Stimulated activated CD8-positive, alpha-beta memory T cell treated with anti-CD3 and anti-CD28 coated beads, Interleukin-15, amount 100 ng/mL, for 4 hours (primary cell): ENCODE measurements around the gene YBX3.
"Not testable (repeated sequence)": the region's sequence is repeated elsewhere in the genome, so short reads cannot be mapped to it uniquely, and the experiment has no call there.

Experiments used
- DNase-seq, 2 donors: peaks; one replicate each; pipeline ENCODE4 v3.0.0-alpha.2; 2020; ENCODE audit warnings: low read depth in 2 of 2

Gene YBX3

DNA sequence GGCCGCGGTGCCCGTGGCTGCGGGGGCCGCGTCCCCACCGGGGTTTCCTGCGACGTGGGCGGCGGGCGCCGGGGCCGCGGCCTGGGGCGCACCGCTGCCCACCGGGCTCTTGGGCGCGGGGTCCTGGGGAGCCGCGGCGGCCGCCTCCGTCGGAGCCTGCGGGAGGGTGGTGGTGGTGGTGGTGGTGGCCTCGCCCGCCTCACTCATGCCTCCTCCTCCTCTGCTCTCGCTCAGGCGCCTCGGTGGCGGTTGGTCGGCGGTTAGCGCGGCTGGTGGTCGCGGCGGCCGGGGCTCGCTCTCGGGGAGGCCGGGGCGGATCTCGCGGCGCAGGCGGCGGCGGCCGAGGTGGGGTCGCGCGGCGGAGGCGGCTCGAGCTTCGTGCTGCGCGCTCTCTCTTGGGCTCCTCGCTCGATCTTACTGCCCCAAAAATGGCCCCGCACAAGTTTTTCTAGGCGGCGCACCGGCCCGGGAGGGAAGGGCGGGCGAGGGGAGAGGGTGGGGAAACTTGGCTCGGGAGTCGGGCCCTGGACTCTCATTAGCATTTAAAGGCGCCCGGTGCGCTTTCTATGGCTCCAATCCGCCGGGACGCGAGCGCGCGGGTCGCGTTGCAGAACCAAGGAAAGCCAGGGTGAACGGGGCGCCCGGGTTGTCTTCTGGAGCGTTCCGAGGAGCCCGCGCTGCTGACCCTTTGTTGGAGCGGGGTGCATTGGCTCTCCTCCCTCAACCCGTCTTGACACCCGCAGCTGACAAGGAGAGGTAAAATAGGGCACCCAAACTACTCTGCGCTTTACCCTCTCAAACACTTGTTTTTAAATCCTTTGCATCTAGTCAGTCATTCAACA is at the start of gene YBX3:
Gene YBX3 (minus strand): TSS at position 419 of the 842 bp plus-strand sequence. CDS start 212 bp downstream, at position 207.
- DNase-seq = peak; percentile 28 to 34

DNA sequence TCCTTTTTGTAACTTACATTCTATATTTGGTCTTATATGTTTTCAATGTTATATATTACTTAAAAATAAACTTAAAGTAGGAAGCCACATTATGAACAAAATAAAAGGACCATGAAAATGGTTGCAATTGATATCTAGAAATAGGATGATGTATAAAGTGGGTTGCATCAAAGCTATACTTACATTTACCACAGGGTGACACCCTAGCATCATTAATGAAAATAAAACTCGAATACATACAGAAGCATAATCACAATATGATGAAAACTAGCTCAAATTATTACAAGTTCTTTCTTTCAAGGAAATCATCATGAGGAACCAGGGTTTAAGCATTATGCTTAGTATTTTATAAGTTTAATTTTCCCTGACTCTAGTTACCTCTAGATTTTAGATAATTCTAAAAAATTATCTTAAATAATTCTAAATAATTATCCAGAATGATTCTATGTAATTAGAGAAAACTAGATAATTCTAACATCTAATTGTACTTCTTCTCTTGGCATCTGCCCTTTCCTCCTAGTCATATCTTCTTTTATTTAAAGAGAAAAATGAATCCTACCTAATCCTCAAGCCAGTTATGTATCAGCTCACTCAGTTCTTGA is 48.1 kb upstream of the YBX3 start:
- DNase-seq = no peak

DNA sequence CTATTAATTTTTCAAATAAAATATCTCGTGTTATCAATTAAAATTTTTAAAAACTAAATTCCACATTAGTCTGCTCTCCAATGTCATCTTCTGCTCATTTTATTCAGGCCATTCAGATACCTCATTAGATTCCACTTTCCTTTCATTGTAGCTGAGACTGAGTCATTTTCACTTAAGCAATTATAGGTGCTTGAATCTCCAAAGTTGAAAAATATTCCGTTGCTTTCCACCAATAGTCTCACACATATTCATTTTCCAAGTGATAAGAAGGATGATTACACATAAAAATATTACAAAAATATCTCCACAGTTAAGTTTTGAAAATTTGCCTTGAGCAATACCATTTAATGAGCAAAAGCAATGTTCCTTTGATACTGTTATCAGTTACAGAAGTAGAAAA is 36.5 kb upstream of the YBX3 start:
- no peak for DNase-seq

DNA sequence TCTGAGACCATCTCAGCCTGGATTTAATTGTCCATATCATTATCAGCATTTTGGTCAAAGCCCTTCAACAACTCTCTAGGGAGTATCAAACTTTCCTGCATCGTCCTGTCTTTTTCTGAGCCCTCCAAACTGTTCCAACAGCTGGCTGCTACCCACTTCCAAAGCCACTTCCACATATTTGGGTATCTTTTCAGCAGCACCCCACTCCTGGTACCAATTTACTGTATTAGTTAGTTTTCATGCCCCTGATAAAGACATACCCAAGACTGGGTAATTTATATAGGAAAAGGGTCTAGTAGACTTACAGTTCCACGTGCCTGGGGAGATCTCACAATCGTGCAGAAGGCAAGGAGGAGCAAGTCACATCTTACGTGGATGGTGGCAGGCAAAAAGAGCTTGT is 33.1 kb upstream of the YBX3 start:
- no peak for DNase-seq

DNA sequence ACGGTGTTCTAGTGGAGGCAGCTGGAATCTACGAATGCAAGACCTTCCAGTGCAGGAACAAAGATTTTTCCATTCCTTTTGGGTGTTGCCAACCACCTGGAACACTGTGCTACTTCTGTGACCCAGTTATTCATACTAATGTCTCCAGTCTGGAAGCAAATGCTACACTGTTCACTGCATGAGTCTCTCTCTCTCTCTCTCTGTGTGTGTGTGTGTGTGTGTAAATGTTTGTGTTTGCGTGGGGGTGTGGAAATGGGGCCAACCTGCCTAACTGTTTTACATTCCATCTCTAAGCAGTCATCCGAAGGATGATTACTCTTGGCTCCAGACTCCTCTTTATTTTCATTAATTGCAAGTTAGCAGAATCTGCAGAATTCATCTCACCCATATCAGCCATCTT is 29.9 kb upstream of the YBX3 start:
- DNase-seq = no peak

DNA sequence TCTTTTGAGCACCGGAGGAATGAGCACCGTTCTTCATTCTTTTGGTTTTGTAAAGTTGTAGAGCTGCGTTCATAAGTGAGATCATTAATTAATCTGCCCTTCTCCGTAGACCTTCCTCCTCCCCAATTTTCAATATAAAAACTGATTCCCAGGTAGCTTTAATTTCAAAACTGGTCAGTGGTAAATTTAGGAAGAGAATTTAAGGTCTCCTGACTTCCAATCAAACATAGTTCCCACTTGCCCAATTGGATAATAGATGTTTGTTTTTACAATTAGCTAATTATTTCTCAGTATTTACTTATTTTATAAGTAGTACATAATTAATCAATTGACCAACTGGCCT is 27.2 kb upstream of the YBX3 start:
- no peak for DNase-seq

DNA sequence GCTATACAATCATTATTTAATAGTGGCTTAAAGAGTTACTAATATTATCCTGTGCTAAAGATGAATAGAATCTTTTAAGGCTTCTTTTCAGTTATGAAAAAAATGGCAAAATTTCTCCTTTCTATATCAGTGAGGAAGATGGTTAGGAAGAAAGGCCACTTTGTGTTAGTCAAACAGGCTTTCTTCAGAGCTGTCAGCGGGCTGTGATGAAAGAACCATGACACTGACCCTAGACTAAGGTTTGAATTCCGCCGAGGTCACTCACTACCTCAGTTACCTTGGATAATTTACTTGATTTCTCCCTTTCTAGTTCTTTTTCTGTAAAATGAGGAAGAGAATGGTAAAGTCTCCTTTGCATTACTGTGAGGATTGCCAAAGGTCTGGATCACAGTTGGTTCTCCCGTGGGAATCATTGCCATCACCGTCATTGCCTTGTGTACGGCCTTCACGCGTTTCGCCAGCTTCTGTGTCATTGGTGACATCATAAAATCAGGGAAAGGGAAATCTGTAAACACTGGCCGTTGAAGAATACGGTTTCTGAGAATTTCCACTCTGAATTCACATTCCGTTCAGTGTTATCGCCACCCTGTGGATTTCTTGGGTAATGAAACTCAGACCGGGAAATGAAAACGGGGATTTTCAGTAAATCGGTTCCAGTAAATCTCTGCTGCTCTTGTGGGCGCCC is 26.7 kb upstream of the YBX3 start:
- peak; percentile 28 to 62 for DNase-seq

DNA sequence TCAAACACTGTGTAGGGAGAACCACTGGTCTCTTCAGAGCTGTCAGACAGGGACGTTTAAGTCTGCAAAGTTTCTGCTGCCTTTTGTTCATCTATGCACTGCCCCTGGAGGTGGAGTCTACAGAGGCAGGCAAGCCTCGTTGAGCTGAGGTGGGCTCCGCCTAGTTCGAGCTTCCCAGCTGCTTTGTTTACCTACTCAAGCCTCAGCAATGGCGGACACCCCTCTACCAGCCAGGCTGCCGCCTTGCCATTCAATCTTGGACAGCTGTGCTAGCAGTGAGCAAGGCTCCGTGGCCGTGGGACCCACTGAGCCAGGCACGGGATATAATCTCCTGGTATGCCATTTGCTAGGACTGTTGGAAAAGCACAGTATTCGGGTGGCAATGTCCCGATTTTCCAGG is 24.6 kb upstream of the YBX3 start:
- no peak for DNase-seq

DNA sequence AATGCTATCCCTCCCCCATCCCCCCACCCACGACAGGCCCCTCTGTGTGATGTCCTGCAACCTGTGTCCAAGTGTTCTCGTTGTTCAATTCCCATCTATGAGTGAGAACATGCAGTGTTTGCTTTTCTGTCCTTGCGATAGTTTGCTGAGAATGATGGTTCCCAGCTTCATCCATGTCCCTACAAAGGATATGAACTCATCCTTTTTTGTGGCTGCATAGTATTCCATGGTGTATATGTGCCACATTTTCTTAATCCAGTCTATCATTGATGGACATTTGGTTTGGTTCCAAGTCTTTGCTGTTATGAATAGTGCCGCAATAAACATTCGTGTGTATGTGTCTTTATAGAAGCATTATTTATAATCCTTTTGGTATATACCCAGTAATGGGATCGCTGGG is 20.3 kb upstream of the YBX3 start:
- DNase-seq = not testable (repeated sequence)

DNA sequence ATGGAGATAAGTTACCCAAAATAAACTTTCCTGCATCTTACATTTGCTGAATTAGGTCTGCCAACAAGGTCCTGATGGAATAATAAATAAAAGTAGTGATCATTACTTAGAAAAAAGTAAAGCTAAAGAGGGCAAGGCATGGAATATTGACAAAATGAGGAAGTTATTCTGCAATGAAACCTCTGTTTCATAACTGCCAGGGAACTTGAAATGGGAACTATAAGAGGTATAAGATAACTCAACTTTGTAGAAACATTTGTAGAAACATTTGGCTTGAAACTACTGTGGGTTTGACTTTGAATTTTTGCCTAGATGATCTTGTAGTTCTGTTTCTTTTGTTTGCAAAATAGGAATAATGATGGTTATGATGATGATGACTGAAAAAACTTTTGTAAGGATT is 18.7 kb upstream of the YBX3 start:
- no peak for DNase-seq

DNA sequence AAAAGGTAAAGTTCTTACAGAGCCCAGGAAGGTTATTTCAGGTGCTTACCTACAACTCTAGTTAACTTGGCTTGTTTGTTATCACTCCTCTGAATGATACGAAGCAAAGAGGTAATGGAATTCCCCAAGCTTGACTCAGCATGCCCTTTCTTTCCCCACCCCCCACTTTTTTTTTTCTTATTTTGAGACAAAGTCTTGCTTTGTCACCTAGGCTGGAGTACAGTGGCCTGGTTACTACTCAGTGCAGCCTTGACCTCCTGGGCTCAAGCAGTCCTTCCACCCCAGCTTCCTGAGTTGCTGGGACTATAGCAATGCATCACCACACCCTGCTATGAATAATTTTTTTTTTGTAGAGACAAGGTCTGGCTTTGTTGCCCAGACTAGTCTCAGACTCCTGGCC is 17.1 kb upstream of the YBX3 start:
- no peak for DNase-seq

DNA sequence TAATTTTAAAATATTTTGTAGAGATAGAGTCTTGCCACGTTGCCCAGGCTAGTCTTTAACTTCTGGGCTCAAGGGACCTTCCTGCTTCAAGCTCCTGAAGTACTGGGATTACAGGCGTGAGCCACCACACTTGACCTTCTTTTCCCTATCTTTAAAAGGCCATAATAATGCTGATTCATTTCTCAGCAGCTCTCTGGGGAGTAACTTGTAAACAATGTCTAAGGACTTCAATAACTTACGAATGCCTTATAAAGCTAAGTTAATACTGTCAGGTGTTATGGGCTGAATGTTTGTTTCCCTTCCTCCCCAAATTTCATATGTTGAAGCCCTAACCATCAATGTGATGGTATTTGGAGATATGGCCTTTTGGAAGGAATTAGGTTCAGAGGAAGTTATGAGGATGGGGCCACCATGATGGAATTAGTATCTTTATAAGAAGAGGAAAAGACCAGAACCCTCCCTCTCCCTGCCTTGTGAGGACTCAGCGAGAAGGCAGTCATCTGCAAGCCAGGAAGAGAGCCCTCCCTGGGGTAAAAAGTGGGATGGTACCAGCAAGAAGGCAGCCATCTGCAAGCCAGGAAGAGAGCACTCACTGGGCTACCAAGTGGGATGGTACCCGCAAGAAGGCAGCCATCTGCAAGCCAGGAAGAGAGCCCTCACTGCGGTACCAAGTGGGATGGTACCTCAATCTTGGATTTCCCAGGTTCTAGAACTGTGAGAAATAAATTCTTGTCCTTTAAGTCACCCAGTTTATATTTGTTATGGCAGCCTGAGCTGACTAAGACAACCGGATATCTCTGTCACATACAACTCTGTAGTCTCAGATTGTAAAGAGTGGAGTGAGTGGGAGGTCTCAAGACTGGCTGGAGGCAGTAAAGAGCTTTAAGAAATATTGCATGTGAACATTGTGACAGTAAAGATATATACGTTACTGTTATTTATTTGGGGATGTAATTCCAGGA is 16.3 kb upstream of the YBX3 start:
- no peak for DNase-seq

DNA sequence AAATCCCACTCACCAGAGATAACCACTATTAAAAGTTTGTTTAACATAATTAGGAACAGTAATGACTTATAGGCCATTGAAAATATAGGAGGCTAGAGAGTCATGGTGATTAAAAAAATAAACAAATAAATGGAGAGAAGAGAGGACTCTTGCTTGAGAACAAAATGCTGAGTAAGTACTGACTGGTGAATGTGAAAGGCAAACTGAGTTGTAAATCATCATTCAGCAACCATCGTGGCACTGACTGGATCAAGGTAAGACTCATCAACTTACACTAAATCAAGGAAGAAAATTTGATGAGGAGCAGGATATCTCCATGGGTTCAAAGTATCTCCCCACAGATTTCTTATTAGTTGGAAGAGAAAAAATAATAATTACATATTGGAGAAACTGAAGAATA is 14.1 kb upstream of the YBX3 start:
- DNase-seq = no peak

DNA sequence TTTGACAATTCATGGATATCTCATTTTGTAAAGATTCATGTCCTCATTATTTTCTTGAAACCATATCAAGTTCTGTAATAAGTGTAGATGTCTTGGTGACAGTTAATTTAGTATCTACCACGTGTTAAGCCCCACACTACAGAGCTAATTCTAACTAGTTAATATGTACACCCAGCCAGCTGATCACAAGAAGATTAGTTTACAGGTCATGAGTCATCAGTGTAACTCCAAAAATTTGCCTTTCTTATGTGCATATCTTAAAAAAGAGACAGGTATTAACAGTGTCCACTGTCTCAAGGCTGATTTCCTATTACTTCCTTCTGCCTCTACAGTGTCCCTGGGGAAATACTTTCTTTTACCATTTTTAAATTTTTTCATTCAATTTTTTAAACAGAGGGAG is 13.3 kb upstream of the YBX3 start:
- DNase-seq = no peak

DNA sequence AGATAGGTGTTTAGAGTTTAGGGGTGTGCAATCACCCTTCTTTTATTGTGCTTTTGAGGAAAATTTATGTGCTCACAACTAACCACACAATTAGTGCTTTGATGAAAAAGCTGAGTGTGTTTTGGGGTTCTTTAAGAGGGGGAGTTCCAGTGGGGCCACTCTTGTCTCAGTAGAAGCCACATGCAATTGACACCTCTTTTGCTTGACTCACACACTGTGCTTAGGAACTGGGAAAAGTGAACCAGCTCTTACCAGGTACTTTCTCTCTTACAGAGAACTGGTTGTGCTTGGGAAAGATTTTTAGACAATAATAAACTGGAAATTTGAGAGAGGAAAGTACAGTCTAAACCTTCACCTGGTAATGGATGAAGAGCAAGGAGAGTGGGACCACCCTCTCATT is 12.3 kb upstream of the YBX3 start:
- DNase-seq = no peak

DNA sequence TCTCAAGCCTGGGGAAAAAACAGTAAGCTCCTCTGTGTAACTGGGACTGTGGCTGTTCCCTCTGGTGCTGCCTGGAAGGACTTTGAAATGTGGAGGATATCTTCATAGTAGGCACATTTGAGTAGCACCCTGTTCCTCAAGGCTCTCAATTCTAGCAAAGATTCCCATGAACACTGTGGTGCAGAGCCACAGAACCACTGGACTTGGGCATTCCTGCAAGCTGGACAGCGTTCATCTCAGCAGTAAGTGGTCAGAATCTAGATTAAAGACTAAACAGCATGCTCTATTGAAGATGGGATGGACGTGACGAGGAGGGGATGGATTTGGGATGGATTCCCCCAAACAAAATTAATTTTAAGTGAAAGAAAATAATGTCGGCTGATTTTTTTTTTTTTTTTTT is 9.4 kb upstream of the YBX3 start:
- DNase-seq = no peak

DNA sequence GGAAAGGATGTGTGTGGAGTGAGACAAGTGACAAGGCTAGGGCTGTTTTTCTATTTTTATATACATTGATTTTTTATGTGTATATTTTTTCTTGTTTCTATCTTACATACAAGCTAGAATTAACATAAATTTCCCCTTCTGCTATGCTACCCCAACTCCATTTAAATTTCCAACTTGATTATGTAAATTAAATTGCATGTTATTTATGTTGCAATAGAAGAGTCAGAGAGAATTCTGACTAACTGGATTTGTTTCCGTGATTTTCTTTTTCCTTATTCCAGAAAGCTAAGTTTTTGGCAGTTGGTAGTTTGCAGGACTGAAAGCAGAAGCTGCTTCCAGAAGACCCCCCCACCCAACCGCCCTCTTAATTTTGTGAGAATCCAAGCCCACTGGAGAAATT is 8.9 kb upstream of the YBX3 start:
- no peak for DNase-seq

DNA sequence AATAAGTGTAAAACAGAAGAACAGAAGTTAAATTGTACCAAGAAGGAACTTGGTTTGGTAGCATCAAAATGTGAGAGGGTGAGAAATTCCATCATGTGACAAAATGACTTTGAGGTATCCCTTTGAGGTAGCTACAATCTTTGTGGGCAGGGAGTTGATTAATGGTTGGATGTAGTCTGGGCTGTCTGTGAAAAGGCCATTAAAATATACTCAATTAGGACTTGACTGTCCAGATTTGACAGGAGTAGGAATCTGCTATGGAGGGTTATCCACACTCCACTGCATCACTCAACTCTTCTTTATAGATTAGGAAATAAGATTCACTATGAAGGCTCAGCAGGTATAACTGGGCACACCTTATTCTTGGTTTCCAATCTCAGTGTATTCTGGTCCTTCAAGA is 7.4 kb upstream of the YBX3 start:
- no peak for DNase-seq

DNA sequence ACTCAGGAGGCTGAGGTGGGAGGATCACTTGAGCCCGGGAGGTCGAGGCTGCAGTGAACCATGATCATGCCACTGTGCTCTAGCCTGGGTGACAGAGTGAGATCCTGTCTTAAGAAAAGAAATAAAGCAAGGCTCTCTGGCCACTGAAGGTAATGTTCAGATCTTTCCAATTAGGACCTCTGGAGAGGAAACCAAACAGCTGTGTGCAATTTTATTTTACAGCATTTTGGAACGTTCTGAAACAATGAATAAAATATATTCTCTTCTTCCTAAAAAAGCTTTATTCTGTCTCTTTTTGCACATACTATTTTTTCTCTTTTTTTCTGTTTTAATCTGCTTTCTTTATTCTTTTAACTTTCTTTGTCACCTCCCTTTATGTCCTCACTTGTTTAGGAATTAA is 5.0 kb upstream of the YBX3 start:
- DNase-seq = no peak

DNA sequence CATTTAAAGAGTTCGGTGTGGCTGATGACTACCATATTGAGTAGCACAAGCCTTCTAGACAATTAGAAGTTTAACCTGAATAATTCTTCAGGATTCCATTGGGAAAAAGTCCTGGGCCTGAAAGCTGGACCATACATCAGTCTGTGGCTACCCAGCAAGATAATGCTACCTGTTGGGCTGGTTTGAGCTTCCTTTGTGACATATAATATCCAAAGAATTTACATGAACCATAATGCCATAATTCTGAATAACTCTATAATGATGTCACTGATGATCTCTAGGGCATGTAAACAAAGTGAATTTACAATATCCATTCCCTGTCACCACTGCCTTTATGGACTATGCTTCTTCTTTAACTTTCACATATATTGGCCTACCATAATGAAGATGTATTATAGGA is 3.8 kb upstream of the YBX3 start:
- no peak for DNase-seq

DNA sequence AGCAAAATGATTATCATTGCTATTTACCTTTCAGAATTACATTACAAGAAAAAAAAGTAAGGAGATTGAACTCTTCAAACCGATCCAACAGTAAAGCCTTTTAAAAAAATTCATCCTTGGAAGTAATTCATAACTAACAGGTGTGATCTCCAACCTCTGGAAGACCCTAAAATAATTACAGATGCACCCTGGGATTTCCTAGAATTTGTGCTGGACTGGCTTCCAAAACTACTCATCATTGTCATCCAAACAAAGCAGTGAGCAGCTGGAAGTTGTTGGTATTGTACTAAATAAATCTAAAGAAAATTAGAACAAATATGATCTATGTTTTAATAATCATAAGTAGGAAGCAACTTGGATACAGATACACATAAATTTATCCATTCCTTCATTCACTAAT is 1.9 kb upstream of the YBX3 start:
- DNase-seq = no peak

DNA sequence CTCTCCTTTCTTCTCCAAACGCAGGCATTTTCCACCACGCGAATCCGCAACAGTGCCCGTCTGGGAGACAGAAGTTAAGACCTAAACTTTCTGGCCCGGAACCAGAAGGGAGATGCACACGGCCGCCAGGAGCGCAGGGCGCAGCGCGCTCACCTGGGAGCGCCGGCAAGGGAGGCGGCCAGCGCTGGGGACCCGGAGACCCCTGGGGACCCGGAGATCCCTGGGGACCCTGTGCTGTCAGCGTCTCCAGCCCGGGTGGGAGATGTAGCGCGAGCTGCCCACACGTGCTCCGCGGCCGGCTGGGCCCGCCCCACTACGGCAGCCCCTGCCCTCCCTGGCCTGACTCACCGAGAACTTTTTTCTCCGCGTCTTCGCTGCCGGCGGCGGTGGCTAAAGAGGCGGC is 620 bp downstream of the YBX3 start:
- DNase-seq = peak; percentile 52 to 57
